AG04450 (cell line): ENCODE measurements around the gene TNFAIP3. TPM values are rescaled to one million over a fixed set of nuclear protein-coding genes. Genes with fewer than 3 reads are reported as not detected.
A peak's percentile ranks its signal among the peaks of the same experiment; 100 is the strongest.

ENCODE experiments used
- CTCF ChIA-PET: fragments of 300-600, 350-600 bp; formaldehyde crosslinking; extraction: SDS; loops from one replicate; lab custom pipeline; 2022; ENCODE audit warnings: antibody characterized with exemption, inconsistent platforms; lab: Charles Lee
- POLR2A ChIA-PET: fragments of 350-600 bp; formaldehyde crosslinking; extraction: SDS; loops from one replicate; lab custom pipeline; 2021; ENCODE audit warnings: antibody characterized with exemption, inconsistent platforms; lab: Yijun Ruan, JAX
- DNase-seq: peaks from one replicate; pipeline ENCODE4 v3.0.0-alpha.2; 2011; ENCODE audit warnings: low read depth, low spot score
- H3K27ac ChIP-seq: one replicate; pipeline ENCODE4 v1.5.1; 2012; ENCODE audit warnings: low read depth, low read length, control low read depth
- H3K27me3 ChIP-seq: one replicate; pipeline ENCODE4 v1.6.0; 2012; ENCODE audit warnings: low read length; ENCODE audit not compliant: control insufficient read depth, insufficient read depth
- H3K4me3 ChIP-seq: 2 replicates; pipeline ENCODE4 v1.5.1; 2011; ENCODE audit warnings: mild to moderate bottlenecking, low read depth, low read length, control low read depth
- H3K9me3 ChIP-seq: 2 replicates; pipeline ENCODE4 v1.5.1; 2012; ENCODE audit warnings: low read length; ENCODE audit not compliant: control insufficient read depth, insufficient read depth
- polyA plus RNA-seq: library from polyadenylated mRNA; depleted of rRNA; stranded (reverse); fragments of >200 nt; gene quantifications from 2 replicates; pipeline ENCODE4 v1.2.3, GENCODE V29; 2011
- TF ChIP-seq, protein P1 (sequence below): IDR thresholded peaks from 2 replicates; pipeline ENCODE4 v1.5.1; 2011; ENCODE audit warnings: low read depth, low read length, control low read depth, inconsistent platforms

The TNFAIP3 gene
- polyA plus RNA-seq, 1 experiment: 16.7 TPM

DNA sequence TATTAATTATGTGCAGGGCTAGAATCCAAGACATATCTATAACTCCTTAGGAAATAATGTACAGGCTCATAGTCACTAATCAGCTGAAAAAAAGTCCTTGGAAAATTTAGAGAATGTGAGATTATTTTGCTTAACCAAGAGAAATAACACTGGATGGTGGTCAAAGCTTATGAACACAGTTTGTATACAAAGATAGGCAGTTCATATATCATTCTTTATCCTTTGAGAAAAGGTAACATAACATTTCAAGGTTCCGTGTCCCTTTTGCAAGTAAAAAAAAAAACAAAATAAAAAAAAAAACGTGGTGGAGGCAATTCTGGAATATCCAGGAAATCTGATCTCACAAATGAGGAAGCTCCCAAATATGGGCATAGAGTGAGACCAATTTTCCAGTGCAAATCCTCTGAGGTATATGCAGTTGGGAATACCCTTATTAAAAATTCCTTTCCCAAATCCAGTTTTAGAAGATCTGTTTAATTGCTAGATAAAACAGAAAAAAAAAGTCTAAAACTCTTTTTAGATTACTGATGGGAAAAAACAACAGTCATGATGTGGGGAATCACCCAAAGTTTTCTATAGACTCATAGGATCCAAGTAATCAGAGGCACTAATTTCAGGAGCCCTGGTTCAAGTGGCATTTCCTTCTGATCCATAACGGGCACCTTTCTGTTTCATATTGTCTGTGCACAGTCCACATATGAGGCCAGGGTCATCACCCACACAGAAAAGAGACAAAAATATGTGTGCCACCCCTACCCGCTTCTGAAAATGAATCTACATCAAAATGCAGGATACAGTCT lies 17.7 kb upstream of the TNFAIP3 start:
- TF ChIP-seq, protein P1, sequence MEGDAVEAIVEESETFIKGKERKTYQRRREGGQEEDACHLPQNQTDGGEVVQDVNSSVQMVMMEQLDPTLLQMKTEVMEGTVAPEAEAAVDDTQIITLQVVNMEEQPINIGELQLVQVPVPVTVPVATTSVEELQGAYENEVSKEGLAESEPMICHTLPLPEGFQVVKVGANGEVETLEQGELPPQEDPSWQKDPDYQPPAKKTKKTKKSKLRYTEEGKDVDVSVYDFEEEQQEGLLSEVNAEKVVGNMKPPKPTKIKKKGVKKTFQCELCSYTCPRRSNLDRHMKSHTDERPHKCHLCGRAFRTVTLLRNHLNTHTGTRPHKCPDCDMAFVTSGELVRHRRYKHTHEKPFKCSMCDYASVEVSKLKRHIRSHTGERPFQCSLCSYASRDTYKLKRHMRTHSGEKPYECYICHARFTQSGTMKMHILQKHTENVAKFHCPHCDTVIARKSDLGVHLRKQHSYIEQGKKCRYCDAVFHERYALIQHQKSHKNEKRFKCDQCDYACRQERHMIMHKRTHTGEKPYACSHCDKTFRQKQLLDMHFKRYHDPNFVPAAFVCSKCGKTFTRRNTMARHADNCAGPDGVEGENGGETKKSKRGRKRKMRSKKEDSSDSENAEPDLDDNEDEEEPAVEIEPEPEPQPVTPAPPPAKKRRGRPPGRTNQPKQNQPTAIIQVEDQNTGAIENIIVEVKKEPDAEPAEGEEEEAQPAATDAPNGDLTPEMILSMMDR: no peak
- POLR2A ChIA-PET: interaction anchor here (0.7 to 1.0 kb wide), 3 partner anchors 25 to 88 kb away, joined by 3 to 5 read pairs (median 3); no protein-coding TSS in a partner anchor
- Histone ChIP-seq H3K27ac (peak overlapping the region; percentile 62), H3K9me3 (no peaks in the 10 kb centered on the region; the same call in 1 of the 2 replicates), H3K4me3 (no peak overlapping the region; the same call in 1 of the 2 replicates), H3K27me3 (no peaks in the 10 kb centered on the region)
- no peak for DNase-seq
- CTCF ChIA-PET: interaction anchor here (0.6 to 2.6 kb wide), 4 partner anchors 16 to 945 kb away, joined by 3 to 16 read pairs (median 6); partner anchors contain the start of gene TNFAIP3

DNA sequence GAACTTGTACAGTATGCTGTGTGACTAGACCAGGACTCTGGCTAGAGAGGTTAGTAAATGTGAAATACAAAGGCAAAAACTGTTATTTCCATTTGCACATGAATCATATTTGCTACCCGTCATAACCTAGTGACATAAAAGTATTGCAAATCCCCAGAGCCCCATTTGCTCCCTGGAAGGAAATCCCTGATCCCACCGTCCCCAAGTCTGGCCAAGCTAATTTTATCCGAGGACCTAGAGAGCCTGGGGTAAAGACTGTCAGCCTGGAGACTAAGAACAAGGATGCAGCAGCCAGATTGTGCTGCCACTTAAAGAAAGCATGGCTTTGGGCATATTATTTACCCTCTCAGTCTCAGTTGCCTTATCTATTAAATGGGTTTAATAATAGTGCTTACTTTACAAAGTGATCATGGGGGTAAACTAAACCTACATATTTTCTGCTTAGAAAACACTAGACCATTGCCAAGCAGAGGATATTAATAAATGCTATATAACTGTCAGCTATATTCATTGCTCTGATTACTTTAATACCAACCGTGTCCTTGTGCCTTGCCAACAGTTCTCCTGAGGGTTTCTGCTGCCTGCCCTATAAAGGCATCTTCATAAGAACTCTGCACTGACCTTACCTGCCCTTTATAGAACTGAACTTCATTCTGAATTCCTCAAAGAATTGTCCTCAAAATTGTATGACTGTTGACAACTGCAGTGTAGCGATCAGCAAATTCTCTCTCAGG lies 16.9 kb upstream of the TNFAIP3 start:
- TF ChIP-seq, protein P1: no peak
- POLR2A ChIA-PET: interaction anchor here (0.7 kb wide), 1 partner anchor 89 kb away, joined by 3 read pairs; no protein-coding TSS in a partner anchor
- CTCF ChIA-PET: interaction anchor here (1.2 to 2.6 kb wide), 3 partner anchors 17 to 147 kb away, joined by 4 to 16 read pairs (median 8); partner anchors contain the start of gene TNFAIP3
- DNase-seq: no peak
- Histone ChIP-seq H3K27ac (peak overlapping the region; percentile 62), H3K4me3 (no peak overlapping the region), H3K27me3 (no peaks in the 10 kb centered on the region), H3K9me3 (no peaks in the 10 kb centered on the region; the same call in 1 of the 2 replicates)

DNA sequence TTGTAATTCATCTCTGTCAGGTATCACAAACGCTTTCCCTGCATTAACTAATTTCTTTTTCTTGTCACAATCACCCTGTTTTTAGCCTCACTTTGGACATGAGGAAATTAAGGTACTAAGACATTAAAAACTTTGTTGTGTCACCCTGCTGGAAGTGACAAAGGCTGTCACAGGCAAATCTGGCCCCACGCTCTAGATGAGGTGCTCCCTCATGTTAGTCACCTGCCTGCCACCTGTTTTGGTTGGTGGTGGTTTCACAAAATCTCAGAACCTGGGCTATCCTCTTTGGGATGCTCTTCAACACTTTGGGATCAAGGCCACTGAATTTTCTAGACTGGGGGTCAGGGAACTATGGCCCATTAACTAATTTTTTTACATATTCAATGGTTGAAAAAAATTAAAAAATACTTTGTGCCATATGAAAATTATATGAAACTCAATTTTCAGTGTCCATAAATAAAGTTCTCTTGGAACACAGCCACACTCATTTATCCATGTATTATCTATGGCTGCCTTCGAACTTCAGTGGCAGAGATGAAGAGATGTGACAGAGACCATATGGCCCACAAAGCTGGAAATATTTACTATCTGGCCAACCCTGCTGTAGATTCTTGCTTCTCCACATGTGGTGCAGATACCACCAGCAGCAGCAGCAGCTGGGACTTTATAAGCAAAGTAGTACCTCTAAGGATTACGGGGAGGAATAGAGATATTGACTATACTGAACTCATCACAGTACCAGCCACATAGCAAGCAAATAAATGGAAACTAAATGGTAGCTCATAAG lies 16.1 kb upstream of the TNFAIP3 start:
- TF ChIP-seq, protein P1: no peak
- no peak for DNase-seq
- H3K9me3 ChIP-seq: no peaks in the 10 kb centered on the region; the same call in 1 of the 2 replicates
- no peak overlapping the region for H3K27ac ChIP-seq
- no peak overlapping the region for H3K4me3 ChIP-seq
- H3K27me3 ChIP-seq: no peaks in the 10 kb centered on the region
- ChIA-PET CTCF (interaction anchor here (0.6 to 1.2 kb wide), 3 partner anchors 16 to 258 kb away, joined by 3 to 5 read pairs (median 3); no protein-coding TSS in a partner anchor), POLR2A (no interaction called here)

DNA sequence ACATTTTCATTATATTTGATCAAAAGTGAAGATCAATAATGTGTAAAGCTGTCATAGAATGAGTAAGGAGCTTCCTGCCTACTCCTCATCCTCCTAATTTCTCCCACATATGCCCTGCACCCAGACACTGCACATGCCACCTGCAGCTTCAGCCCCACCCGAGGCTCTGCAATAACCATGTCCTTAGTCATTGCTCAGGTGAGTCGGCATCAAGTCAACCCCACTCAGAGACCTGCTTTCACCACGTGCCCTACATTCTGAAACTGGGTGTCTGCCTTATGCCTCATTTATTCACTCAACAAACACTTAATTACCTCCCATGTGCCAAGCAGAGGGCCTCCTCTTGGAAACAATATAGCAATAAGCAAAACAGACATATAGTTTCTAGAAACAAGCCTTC lies 15.4 kb upstream of the TNFAIP3 start:
- DNase-seq: no peak
- Histone ChIP-seq H3K9me3 (no peaks in the 10 kb centered on the region; the same call in 1 of the 2 replicates), H3K27ac (no peak overlapping the region), H3K27me3 (no peaks in the 10 kb centered on the region), H3K4me3 (no peak overlapping the region)
- CTCF ChIA-PET: interaction anchor here (0.6 to 1.2 kb wide), 3 partner anchors 15 to 257 kb away, joined by 3 to 5 read pairs (median 3); no protein-coding TSS in a partner anchor
- POLR2A ChIA-PET: no interaction called here
- TF ChIP-seq, protein P1: no peak
